OCI-M2 (cell line): Measurements from ENCODE around the gene ZNF428.
"Not testable (repeated sequence)": the region's sequence is repeated elsewhere in the genome, so short reads cannot be mapped to it uniquely, and the experiment has no call there.

Experiments
- DNase-seq: peaks from one replicate; lab custom pipeline; 2025; ENCODE audit not compliant: unreplicated experiment; lab: John Stamatoyannopoulos, UW

Gene ZNF428

GRCh38 chr19:43619262-43620060, at the start of gene ZNF428:
TSS of gene ZNF428 (minus strand) at chr19:43619629. CDS start at chr19:43614304, 5,325 bp downstream.
- DNase-seq = peak; percentile 79

- peak; percentile 99 for DNase-seq
Observed at GRCh38 chr19:43668406-43669109, 49.1 kb upstream of the ZNF428 start.

- no peak for DNase-seq
Observed at GRCh38 chr19:43667876-43668405, 48.5 kb upstream of the ZNF428 start.

GRCh38 chr19:43667126-43667875, 47.9 kb upstream of the ZNF428 start:
- DNase-seq = no peak

- no peak for DNase-seq
Observed at GRCh38 chr19:43664018-43664417, 44.6 kb upstream of the ZNF428 start.

GRCh38 chr19:43662487-43662886, 43.1 kb upstream of the ZNF428 start:
- DNase-seq = no peak

- no peak for DNase-seq
Observed at GRCh38 chr19:43660971-43661360, 41.5 kb upstream of the ZNF428 start.

- no peak for DNase-seq
Observed at GRCh38 chr19:43660301-43660970, 41.0 kb upstream of the ZNF428 start.

- no peak for DNase-seq
Observed at GRCh38 chr19:43658494-43658893, 39.1 kb upstream of the ZNF428 start.

- no peak for DNase-seq
Observed at GRCh38 chr19:43658001-43658400, 38.6 kb upstream of the ZNF428 start.

GRCh38 chr19:43656436-43656835, 37.0 kb upstream of the ZNF428 start:
- no peak for DNase-seq

- no peak for DNase-seq
Observed at GRCh38 chr19:43652546-43652874, 33.1 kb upstream of the ZNF428 start.

GRCh38 chr19:43651758-43652545, 32.5 kb upstream of the ZNF428 start:
- DNase-seq = no peak

GRCh38 chr19:43650276-43650675, 30.8 kb upstream of the ZNF428 start:
- not testable (repeated sequence) for DNase-seq

- DNase-seq = no peak
Observed at GRCh38 chr19:43649514-43649913, 30.1 kb upstream of the ZNF428 start.

GRCh38 chr19:43648633-43649032, 29.2 kb upstream of the ZNF428 start:
- DNase-seq = no peak

GRCh38 chr19:43644181-43644580, 24.8 kb upstream of the ZNF428 start:
- no peak for DNase-seq

GRCh38 chr19:43643326-43643725, 23.9 kb upstream of the ZNF428 start:
- no peak for DNase-seq

- DNase-seq = no peak
Observed at GRCh38 chr19:43642531-43642930, 23.1 kb upstream of the ZNF428 start.

GRCh38 chr19:43641333-43641732, 21.9 kb upstream of the ZNF428 start:
- DNase-seq = no peak
